B cell (primary cell): Measurements from ENCODE around the gene ERN1. TPM values are rescaled to one million over a fixed set of nuclear protein-coding genes. Genes with fewer than 3 reads are reported as not detected.

Experiments used
- ATAC-seq: fragments of 200-7000 bp; cut with Tn5 transposase; one replicate; pipeline ENCODE4 v1.10.0; 2021; ENCODE audit warnings: low read depth, mild to moderate bottlenecking, moderate number of reproducible peaks, moderate library complexity
- CTCF ChIA-PET: fragments of 350-600 bp; sonication (Branson Sonifier 250); formaldehyde crosslinking; loops from one replicate; lab custom pipeline; 2021; ENCODE audit warnings: antibody characterized with exemption, inconsistent platforms; lab: Charles Lee
- POLR2A ChIA-PET: fragments of 350-600 bp; sonication (Branson Sonifier 250); formaldehyde crosslinking; loops from one replicate; lab custom pipeline; 2021; ENCODE audit warnings: antibody characterized with exemption; lab: Charles Lee
- DNase-seq: peaks from one replicate; pipeline ENCODE4 v3.0.0; 2013
- H2AFZ ChIP-seq: 2 replicates; pipeline ENCODE4 v1.6.1; 2012; ENCODE audit warnings: mild to moderate bottlenecking, low read depth, low read length; ENCODE audit not compliant: insufficient read depth, poor library complexity, severe bottlenecking
- H3K27ac ChIP-seq, 2 donors: 1 replicate in 1 of 2; 2 replicates in 1 of 2; pipeline ENCODE4 v1.5.1; 2012 to 2013; ENCODE audit warnings: low read length in 2 of 2, mild to moderate bottlenecking in 2 of 2, moderate library complexity in 1 of 2
- H3K27me3 ChIP-seq, 4 experiments: fragments of 200-600 bp in 1 of 4; sonication (generic) in 1 of 4; replicated peaks in 1 of 4; 1 replicate in 2 of 4; 2 replicates in 2 of 4; pipeline versions ENCODE4 v1.6.1 to v1.7.0; 2013 to 2016; ENCODE audit warnings: low read length in 3 of 4, mild to moderate bottlenecking in 2 of 4, mixed read lengths in 1 of 4, moderate library complexity in 1 of 4; ENCODE audit not compliant: insufficient read depth in 4 of 4, control insufficient read depth in 3 of 4; ENCODE audit errors: control extremely low read depth in 1 of 4
- H3K36me3 ChIP-seq, 2 experiments: replicated peaks in 1 of 2; 1 replicate in 1 of 2; 2 replicates in 1 of 2; pipeline versions ENCODE4 v1.6.1 to v1.7.1; 2013; ENCODE audit warnings: low read length in 1 of 2; ENCODE audit not compliant: insufficient read depth in 2 of 2, control insufficient read depth in 1 of 2; ENCODE audit errors: control extremely low read depth in 1 of 2, extremely low read depth in 1 of 2
- H3K4me1 ChIP-seq, 2 donors: fragments of 200-600 bp in 1 of 2; sonication (generic) in 1 of 2; 1 replicate in 1 of 2; 2 replicates in 1 of 2; pipeline versions ENCODE4 v1.5.1 to v1.6.1; 2013 to 2017; ENCODE audit warnings: low read length in 2 of 2; ENCODE audit not compliant: control insufficient read depth in 2 of 2, insufficient read depth in 2 of 2
- H3K4me2 ChIP-seq: replicated peaks from 2 replicates; pipeline ENCODE3; 2012; ENCODE audit warnings: mild to moderate bottlenecking, low read depth, low read length; ENCODE audit not compliant: poor library complexity, severe bottlenecking
- H3K4me3 ChIP-seq, 5 experiments: fragments of 200-600 bp in 1 of 5; sonication (generic) in 1 of 5; 1 replicate in 3 of 5; 2 replicates in 2 of 5; pipeline versions ENCODE4 v1.5.1 to v1.7.0; 2011 to 2016; ENCODE audit warnings: low read length in 4 of 5, mild to moderate bottlenecking in 4 of 5, low read depth in 2 of 5, control low read depth in 1 of 5, moderate library complexity in 1 of 5; ENCODE audit not compliant: insufficient read depth in 1 of 5; ENCODE audit errors: control extremely low read depth in 1 of 5, extremely low read depth in 1 of 5
- H3K79me2 ChIP-seq: fragments of 200-600 bp; sonication (generic); one replicate; pipeline ENCODE4 v1.6.0; 2016; ENCODE audit warnings: low read length; ENCODE audit not compliant: control insufficient read depth, insufficient read depth
- H3K9ac ChIP-seq: fragments of 200-600 bp; sonication (generic); 2 replicates; pipeline ENCODE4 v1.6.1; 2017; ENCODE audit warnings: mild to moderate bottlenecking, low read length, moderate library complexity
- H3K9me3 ChIP-seq, 3 donors: one replicate each; pipeline versions ENCODE4 v1.6.1 to v1.7.1; 2013; ENCODE audit warnings: low read length in 2 of 3; ENCODE audit not compliant: control insufficient read depth in 2 of 3, insufficient read depth in 1 of 3; ENCODE audit errors: control extremely low read depth in 1 of 3
- H4K20me1 ChIP-seq: 2 replicates; pipeline ENCODE4 v1.6.0; 2012; ENCODE audit warnings: mild to moderate bottlenecking, low read length; ENCODE audit not compliant: insufficient read depth, control insufficient read depth, poor library complexity, severe bottlenecking
- H3K27ac Mint-ChIP-seq: one replicate; pipeline ENCODE4 v1.8.0; 2021; ENCODE audit warnings: mixed read lengths
- H3K27me3 Mint-ChIP-seq: one replicate; pipeline ENCODE4 v1.8.0; 2021; ENCODE audit warnings: mixed read lengths
- H3K4me1 Mint-ChIP-seq: one replicate; pipeline ENCODE4 v1.8.0; 2021; ENCODE audit warnings: mixed read lengths
- H3K4me3 Mint-ChIP-seq: one replicate; pipeline ENCODE4 v1.8.0; 2021; ENCODE audit warnings: mixed read lengths
- H3K9me3 Mint-ChIP-seq: one replicate; pipeline ENCODE4 v1.8.0; 2022; ENCODE audit warnings: mixed read lengths; ENCODE audit not compliant: insufficient read depth
- CTCF ChIP-seq: fragments of 200-600 bp; IDR thresholded peaks from one replicate; pipeline ENCODE4 v1.8.0; 2022; ENCODE audit warnings: antibody characterized with exemption, mild to moderate bottlenecking
- EZH2 ChIP-seq: IDR thresholded peaks from 2 replicates; pipeline ENCODE4 v1.6.1; 2012; ENCODE audit warnings: borderline replicate concordance, low read depth, mild to moderate bottlenecking, moderate library complexity, low read length; ENCODE audit not compliant: insufficient read depth, poor library complexity, severe bottlenecking
- WGBS: methylation state at CpG from one replicate; pipeline ENCODE4 v1.1.5; 2013; ENCODE audit warnings: missing lambda C conversion rate; ENCODE audit not compliant: insufficient coverage; 5-methylcytosine and 5-hydroxymethylcytosine counted together
- intact Hi-C: fragments of 100-400 bp; cut with micrococcal nuclease; formaldehyde crosslinking; loops from one replicate; pipeline ENCODE4 v1.10.0; 2022
- polyA plus RNA-seq: library from polyadenylated mRNA; depleted of rRNA; stranded (reverse); fragments of >200 nt; gene quantifications from 2 replicates; pipeline ENCODE4 v1.2.3, GENCODE V29; 2012
- total RNA-seq, 2 donors: library from RNA; stranded (reverse); fragments of 120-200 nt in 1 of 2; gene quantifications; 1 replicate in 1 of 2; 2 replicates in 1 of 2; pipeline versions ENCODE4 v1.2.3 to v1.2.4, GENCODE V29; 2013 to 2022

ERN1 gene
- total and polyA plus RNA-seq, 2 donors (not counting 1 experiment from before 2014, with no cell fraction given): 7.0 to 19.4 TPM

DNA sequence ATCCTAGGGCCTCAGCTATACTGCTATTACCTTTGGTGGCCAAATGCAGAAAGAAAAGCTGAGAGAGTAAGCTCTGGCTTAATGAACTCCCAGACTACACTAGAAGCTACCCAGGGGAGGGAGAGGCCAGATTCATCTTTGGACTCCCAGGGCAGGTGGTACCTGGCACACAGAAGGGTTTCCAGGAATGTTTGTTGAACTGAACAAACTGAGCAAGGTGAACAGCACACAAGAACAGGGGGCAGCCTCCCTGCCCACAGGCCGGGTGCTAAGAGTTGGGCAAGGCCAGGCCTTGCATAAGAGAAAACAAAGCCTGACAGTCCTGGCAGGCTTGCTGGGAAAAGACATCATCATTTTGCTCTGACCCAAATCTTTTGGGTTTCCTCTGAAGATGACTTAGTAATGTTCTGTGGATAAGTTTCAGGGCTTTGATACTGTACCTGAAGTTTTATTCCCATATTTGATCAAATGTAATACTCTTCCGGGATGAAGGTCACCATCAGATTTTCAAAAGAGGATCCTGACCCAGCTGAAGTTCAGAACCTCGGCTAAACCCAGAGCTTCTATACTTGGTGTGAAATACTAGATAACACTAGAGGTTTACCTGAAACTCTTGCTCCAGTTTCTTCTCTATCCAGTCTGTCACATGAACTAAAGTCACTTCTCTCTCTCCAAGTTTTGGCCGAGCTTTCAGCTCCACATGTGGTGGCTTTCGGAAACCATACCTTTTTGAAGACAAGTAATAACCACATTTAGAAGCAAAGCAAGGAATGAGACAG, 20.5 kb upstream of the ERN1 start:
- Histone ChIP-seq H3K4me2 (no peak overlapping the region), H2AFZ (no peak overlapping the region), H3K36me3 (peaks cover 1 to 3% of the 10 kb centered on the region in 2 experiments), H4K20me1 (no peaks in the 10 kb centered on the region), H3K27me3 (no peaks in the 10 kb centered on the region), H3K9me3 (no peaks in the 10 kb centered on the region), H3K9ac (no peak overlapping the region), H3K79me2 (peaks cover 14% of the 10 kb centered on the region), H3K4me1 (peaks cover 10 to 13% of the 10 kb centered on the region in 2 donors), H3K4me3 (no peak overlapping the region), H3K27ac (no peak overlapping the region)
- no peaks in the 10 kb centered on the region for H3K27me3 Mint-ChIP-seq
- peaks cover 11% of the 10 kb centered on the region for H3K4me1 Mint-ChIP-seq
- no peak for ATAC-seq
- intact Hi-C loops: no loop called here
- TF ChIP-seq CTCF (no peak), EZH2 (no peak)
- 83% methylated on average over 2 of the region's 5 CpGs for WGBS
- no peaks in the 10 kb centered on the region for H3K9me3 Mint-ChIP-seq
- no peak overlapping the region for H3K27ac Mint-ChIP-seq
- no peak for DNase-seq
- POLR2A ChIA-PET: no interaction called here
- CTCF ChIA-PET: interaction anchor here (0.7 to 6.0 kb wide), 3 partner anchors 17 to 485 kb away, joined by 3 to 51 read pairs (median 16); no protein-coding TSS in a partner anchor
- H3K4me3 Mint-ChIP-seq: no peak overlapping the region

DNA sequence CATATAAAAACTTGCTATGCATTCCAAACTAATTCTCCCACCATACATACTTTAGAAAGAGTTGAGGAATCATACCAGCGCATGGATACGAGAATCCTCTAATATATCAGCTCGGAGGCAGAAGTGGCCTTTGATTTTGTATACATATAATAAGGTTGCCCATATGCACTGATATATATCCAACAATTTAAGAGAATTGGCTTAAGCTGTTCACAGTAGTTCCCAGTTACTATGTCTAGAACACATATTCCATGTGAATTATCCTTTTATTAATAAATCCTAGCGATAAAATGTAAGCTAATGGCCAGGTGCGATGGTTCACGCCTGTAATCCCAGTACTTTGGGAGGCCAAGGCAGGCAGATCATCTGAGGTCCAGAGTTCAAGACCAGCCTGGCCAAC, 19.3 kb upstream of the ERN1 start:
- Histone ChIP-seq H3K36me3 (peaks cover 1 to 3% of the 10 kb centered on the region in 2 experiments), H3K79me2 (peaks cover 14% of the 10 kb centered on the region), H3K4me2 (no peak overlapping the region), H3K9me3 (no peaks in the 10 kb centered on the region), H3K9ac (no peak overlapping the region), H3K27me3 (no peaks in the 10 kb centered on the region), H3K4me3 (no peak overlapping the region), H3K27ac (no peak overlapping the region), H4K20me1 (no peaks in the 10 kb centered on the region), H3K4me1 (peaks cover 14 to 18% of the 10 kb centered on the region in 2 donors), H2AFZ (no peak overlapping the region)
- ChIA-PET CTCF (interaction anchor here (0.6 to 6.0 kb wide), 4 partner anchors 15 to 220 kb away, joined by 3 to 51 read pairs (median 10); no protein-coding TSS in a partner anchor), POLR2A (interaction anchor here (0.6 to 0.7 kb wide), 3 partner anchors 36 to 206 kb away, joined by 3 to 8 read pairs (median 8); no protein-coding TSS in a partner anchor)
- TF ChIP-seq CTCF: no peak
- no peak for TF ChIP-seq EZH2
- Mint-ChIP-seq H3K9me3 (no peaks in the 10 kb centered on the region), H3K4me3 (no peak overlapping the region), H3K4me1 (peaks cover 15% of the 10 kb centered on the region), H3K27me3 (no peaks in the 10 kb centered on the region), H3K27ac (no peak overlapping the region)
- ATAC-seq (no peak), DNase-seq (no peak)
- 100% methylated on average over 3 of the region's 6 CpGs for WGBS
- intact Hi-C loops: loop anchor here (5.0 to 10.0 kb wide), 2 partner anchors 266 to 377 kb away; partner anchors contain the start of genes CCDC47 and DDX42
